Measurements from ENCODE around the gene VAV2. TPM values are rescaled to one million over a fixed set of nuclear protein-coding genes. Genes with fewer than 3 reads are reported as not detected.

The VAV2 gene
- total and polyA plus RNA-seq, 2 experiments from 2014 or later = 8.1 to 28.9 TPM

DNA sequence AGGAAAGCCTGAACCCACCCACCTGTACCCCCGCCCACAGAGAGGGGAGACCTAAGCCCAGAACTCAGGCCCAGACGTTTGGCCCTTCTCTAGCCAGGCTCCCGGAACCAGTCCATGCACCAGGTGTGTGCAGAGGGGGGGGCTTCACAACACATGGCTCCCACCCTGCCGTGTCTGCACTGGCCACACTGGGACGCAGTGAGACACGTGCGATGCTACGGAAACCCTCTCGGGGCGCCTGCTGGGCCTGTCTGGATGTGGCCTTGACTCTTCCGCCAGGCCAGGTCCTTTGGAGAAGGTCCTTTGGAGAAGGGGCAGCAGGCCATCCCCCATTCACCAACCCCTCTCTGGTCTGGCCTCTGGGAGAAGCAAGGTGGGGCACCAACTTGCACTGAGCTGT is 195.6 kb downstream of the VAV2 start:
- no peak for ATAC-seq
- no peaks in the 10 kb centered on the region for H3K79me2 ChIP-seq (replicated peaks; ENCODE audit: insufficient read depth)
- H3K9me2 ChIP-seq (ENCODE audit: insufficient read depth) = no peaks in the 10 kb centered on the region
- no peak for DNase-seq (ENCODE audit: low spot score)
- no peaks in the 10 kb centered on the region for H3K4me1 ChIP-seq (ENCODE audit: insufficient read depth)
- TF ChIP-seq EZH2phosphoT487 (IDR thresholded peaks at IDR 0.05; ENCODE audit: unreplicated experiment) (no peak), ZNF114 (CRISPR knock-in tag; IDR thresholded peaks at IDR 0.05) (no peak), JUNB (IDR thresholded peaks at IDR 0.05; ENCODE audit: unreplicated experiment) (no peak), CREB1 (CRISPR knock-in tag; IDR thresholded peaks at IDR 0.05; ENCODE audit: low read depth) (no peak), EZH2 (IDR thresholded peaks at IDR 0.05; ENCODE audit: low read depth, unreplicated experiment) (no peak), ZNF331 (CRISPR knock-in tag; IDR thresholded peaks at IDR 0.05; ENCODE audit: low read depth) (no peak), ZNF462 (CRISPR knock-in tag; IDR thresholded peaks at IDR 0.05) (no peak), POLR2AphosphoS5 (IDR thresholded peaks at IDR 0.05; ENCODE audit: low read depth) (no peak), NANOG (IDR thresholded peaks at IDR 0.05; ENCODE audit: borderline replicate concordance) (no peak), REST (IDR thresholded peaks at IDR 0.05; ENCODE audit: unreplicated experiment) (no peak), STAT1 (IDR thresholded peaks at IDR 0.05; ENCODE audit: unreplicated experiment) (no peak)
- TF ChIP-seq, protein P1, sequence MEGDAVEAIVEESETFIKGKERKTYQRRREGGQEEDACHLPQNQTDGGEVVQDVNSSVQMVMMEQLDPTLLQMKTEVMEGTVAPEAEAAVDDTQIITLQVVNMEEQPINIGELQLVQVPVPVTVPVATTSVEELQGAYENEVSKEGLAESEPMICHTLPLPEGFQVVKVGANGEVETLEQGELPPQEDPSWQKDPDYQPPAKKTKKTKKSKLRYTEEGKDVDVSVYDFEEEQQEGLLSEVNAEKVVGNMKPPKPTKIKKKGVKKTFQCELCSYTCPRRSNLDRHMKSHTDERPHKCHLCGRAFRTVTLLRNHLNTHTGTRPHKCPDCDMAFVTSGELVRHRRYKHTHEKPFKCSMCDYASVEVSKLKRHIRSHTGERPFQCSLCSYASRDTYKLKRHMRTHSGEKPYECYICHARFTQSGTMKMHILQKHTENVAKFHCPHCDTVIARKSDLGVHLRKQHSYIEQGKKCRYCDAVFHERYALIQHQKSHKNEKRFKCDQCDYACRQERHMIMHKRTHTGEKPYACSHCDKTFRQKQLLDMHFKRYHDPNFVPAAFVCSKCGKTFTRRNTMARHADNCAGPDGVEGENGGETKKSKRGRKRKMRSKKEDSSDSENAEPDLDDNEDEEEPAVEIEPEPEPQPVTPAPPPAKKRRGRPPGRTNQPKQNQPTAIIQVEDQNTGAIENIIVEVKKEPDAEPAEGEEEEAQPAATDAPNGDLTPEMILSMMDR (conservative IDR thresholded peaks at IDR 0.05; ENCODE audit: low read depth in 2 of 2) = no peak
- TF ChIP-seq, protein P2, sequence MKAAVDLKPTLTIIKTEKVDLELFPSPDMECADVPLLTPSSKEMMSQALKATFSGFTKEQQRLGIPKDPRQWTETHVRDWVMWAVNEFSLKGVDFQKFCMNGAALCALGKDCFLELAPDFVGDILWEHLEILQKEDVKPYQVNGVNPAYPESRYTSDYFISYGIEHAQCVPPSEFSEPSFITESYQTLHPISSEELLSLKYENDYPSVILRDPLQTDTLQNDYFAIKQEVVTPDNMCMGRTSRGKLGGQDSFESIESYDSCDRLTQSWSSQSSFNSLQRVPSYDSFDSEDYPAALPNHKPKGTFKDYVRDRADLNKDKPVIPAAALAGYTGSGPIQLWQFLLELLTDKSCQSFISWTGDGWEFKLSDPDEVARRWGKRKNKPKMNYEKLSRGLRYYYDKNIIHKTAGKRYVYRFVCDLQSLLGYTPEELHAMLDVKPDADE (IDR thresholded peaks at IDR 0.05) = no peak
- Mint-ChIP-seq H3K4me1 (peaks cover 14% of the 10 kb centered on the region; the same call in 2 of the 3 replicates), H3K27me3 (ENCODE audit: insufficient read depth, low read depth, poor library complexity) (peaks cover 7% of the 10 kb centered on the region), H3K4me3 (no peak overlapping the region), H3K9me3 (no peaks in the 10 kb centered on the region), H3K36me3 (ENCODE audit: low read depth) (peaks cover 14% of the 10 kb centered on the region; the same call in 2 of the 3 replicates), H3K27ac (no peak overlapping the region)
- no peaks in the 10 kb centered on the region for H4K20me1 ChIP-seq (replicated peaks; ENCODE audit: insufficient read depth)
- H3F3A ChIP-seq (replicated peaks; ENCODE audit: low read depth) = no peaks in the 10 kb centered on the region
- no peak overlapping the region for H2AFZ ChIP-seq
- H3K27me3 ChIP-seq (ENCODE audit: insufficient read depth) = no peaks in the 10 kb centered on the region
- no peak overlapping the region for H3K4me3 ChIP-seq
- H3K27ac ChIP-seq (ENCODE audit: low read depth) = no peak overlapping the region
- no peaks in the 10 kb centered on the region for H3K36me3 ChIP-seq (ENCODE audit: insufficient read depth)
- H3K4me2 ChIP-seq = no peak overlapping the region

Measured in GM23338 (cell line).